ENCODE results near the gene ZNF554. TPM values are rescaled to one million over a fixed set of nuclear protein-coding genes. Genes with fewer than 3 reads are reported as not detected.
A peak's percentile ranks its signal among the peaks of the same experiment; 100 is the strongest.

Gene ZNF554
- total and polyA plus RNA-seq, 2 experiments from 2014 or later = 2.0 to 7.5 TPM

- Histone ChIP-seq H3K9me2 (ENCODE audit: insufficient read depth) (no peaks in the 10 kb centered on the region), H4K20me1 (replicated peaks; ENCODE audit: insufficient read depth) (no peaks in the 10 kb centered on the region), H3K27me3 (ENCODE audit: insufficient read depth) (no peaks in the 10 kb centered on the region), H2AFZ (no peak overlapping the region), H3K36me3 (ENCODE audit: insufficient read depth) (peaks cover 61% of the 10 kb centered on the region), H3K27ac (ENCODE audit: low read depth) (no peak overlapping the region), H3K4me2 (no peak overlapping the region), H3F3A (replicated peaks; ENCODE audit: low read depth) (no peaks in the 10 kb centered on the region), H3K4me3 (peak overlapping the region; percentile 15; the same call in 1 of the 2 replicates), H3K4me1 (ENCODE audit: insufficient read depth) (no peaks in the 10 kb centered on the region), H3K79me2 (replicated peaks; ENCODE audit: insufficient read depth) (no peaks in the 10 kb centered on the region)
- H3K4me1 Mint-ChIP-seq = no peaks in the 10 kb centered on the region
- DNase-seq (ENCODE audit: low spot score) (no peak), ATAC-seq (no peak)
- peaks cover 2% of the 10 kb centered on the region for H3K27me3 Mint-ChIP-seq (ENCODE audit: insufficient read depth, low read depth, poor library complexity)
- H3K36me3 Mint-ChIP-seq (ENCODE audit: low read depth) = peaks cover 76% of the 10 kb centered on the region
- TF ChIP-seq NANOG (IDR thresholded peaks at IDR 0.05; ENCODE audit: borderline replicate concordance) = no peak
- TF ChIP-seq REST (IDR thresholded peaks at IDR 0.05; ENCODE audit: unreplicated experiment) = no peak
- no peak for TF ChIP-seq STAT1 (IDR thresholded peaks at IDR 0.05; ENCODE audit: unreplicated experiment)
- TF ChIP-seq POLR2AphosphoS5 (IDR thresholded peaks at IDR 0.05; ENCODE audit: low read depth) = no peak
- no peak for TF ChIP-seq JUNB (IDR thresholded peaks at IDR 0.05; ENCODE audit: unreplicated experiment)
- TF ChIP-seq ETS1 (IDR thresholded peaks at IDR 0.05) = no peak
- TF ChIP-seq ZNF462 (CRISPR knock-in tag; IDR thresholded peaks at IDR 0.05) = no peak
- TF ChIP-seq CREB1 (CRISPR knock-in tag; IDR thresholded peaks at IDR 0.05; ENCODE audit: low read depth) = no peak
- no peak for TF ChIP-seq ZNF331 (CRISPR knock-in tag; IDR thresholded peaks at IDR 0.05; ENCODE audit: low read depth)
- TF ChIP-seq CTCF (conservative IDR thresholded peaks at IDR 0.05; ENCODE audit: low read depth in 2 of 2) = no peak
- TF ChIP-seq EZH2 (IDR thresholded peaks at IDR 0.05; ENCODE audit: low read depth, unreplicated experiment) = no peak
- no peak for TF ChIP-seq ZNF114 (CRISPR knock-in tag; IDR thresholded peaks at IDR 0.05)
- no peak for TF ChIP-seq EZH2phosphoT487 (IDR thresholded peaks at IDR 0.05; ENCODE audit: unreplicated experiment)
- peaks cover 98% of the 10 kb centered on the region for H3K9me3 Mint-ChIP-seq
- no peak overlapping the region for H3K4me3 Mint-ChIP-seq
- H3K27ac Mint-ChIP-seq = no peak overlapping the region
These were observed 33.4 kb downstream of the ZNF554 start for GRCh38 chr19:2853015-2853606.

All from GM23338 (cell line).